Fibroblast of pulmonary artery (primary cell): Measurements from ENCODE around the gene RASGRF2.

Experiments
- DNase-seq: peaks from one replicate; pipeline ENCODE4 v3.0.0-alpha.2; 2010; ENCODE audit warnings: low read depth
- H3K4me3 ChIP-seq: replicated peaks from 2 replicates; pipeline ENCODE4 v1.5.1; 2011; ENCODE audit warnings: low read depth, mild to moderate bottlenecking, control low read depth, low read length, moderate library complexity
- TF ChIP-seq, protein P1 (sequence below): IDR thresholded peaks from 2 replicates; pipeline ENCODE4 v1.5.1; 2011; ENCODE audit warnings: mild to moderate bottlenecking, control low read depth, low read length, inconsistent platforms; ENCODE audit errors: missing control alignments

The RASGRF2 gene

DNA sequence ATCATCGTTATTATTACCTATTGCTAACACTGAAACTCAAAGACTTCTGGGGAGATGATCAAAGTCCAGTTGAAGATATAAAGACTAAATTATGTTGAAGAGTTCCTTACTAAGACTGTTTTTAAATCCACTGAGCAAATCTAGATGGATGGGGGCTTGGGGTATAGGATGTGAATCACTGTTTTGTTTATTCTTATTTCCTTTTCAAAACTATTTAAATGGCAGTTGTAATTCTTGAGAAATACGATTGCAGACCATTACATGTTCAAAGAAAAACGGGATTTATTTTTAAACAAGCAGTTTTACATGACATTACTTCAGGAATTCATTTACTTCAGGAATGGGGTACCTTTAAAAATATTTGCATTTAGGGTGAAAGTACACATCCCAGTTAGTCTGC lies 4.3 kb downstream of the RASGRF2 start:
- no peak for DNase-seq
- TF ChIP-seq, protein P1, sequence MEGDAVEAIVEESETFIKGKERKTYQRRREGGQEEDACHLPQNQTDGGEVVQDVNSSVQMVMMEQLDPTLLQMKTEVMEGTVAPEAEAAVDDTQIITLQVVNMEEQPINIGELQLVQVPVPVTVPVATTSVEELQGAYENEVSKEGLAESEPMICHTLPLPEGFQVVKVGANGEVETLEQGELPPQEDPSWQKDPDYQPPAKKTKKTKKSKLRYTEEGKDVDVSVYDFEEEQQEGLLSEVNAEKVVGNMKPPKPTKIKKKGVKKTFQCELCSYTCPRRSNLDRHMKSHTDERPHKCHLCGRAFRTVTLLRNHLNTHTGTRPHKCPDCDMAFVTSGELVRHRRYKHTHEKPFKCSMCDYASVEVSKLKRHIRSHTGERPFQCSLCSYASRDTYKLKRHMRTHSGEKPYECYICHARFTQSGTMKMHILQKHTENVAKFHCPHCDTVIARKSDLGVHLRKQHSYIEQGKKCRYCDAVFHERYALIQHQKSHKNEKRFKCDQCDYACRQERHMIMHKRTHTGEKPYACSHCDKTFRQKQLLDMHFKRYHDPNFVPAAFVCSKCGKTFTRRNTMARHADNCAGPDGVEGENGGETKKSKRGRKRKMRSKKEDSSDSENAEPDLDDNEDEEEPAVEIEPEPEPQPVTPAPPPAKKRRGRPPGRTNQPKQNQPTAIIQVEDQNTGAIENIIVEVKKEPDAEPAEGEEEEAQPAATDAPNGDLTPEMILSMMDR = no peak
- no peak overlapping the region for H3K4me3 ChIP-seq

DNA sequence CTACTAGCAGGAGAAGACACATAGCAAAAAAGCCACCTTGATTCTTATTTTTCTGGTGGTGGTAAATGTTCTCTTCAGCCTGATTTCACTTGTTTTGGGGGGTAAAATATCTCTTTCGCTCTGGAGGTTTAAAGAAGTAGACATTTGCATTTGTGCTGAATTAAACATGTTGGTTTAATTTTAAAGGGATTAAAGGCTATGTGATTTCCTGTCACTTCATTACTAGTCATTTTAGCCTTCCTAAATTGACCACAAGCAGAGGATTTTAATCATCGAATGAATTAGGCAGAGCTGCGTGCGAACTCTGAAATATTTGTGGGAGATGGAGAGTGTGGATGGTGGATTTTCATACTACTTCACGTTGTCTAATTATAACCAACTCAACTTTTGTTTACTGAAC lies 4.8 kb downstream of the RASGRF2 start:
- H3K4me3 ChIP-seq = no peak overlapping the region
- TF ChIP-seq, protein P1 = no peak
- no peak for DNase-seq

DNA sequence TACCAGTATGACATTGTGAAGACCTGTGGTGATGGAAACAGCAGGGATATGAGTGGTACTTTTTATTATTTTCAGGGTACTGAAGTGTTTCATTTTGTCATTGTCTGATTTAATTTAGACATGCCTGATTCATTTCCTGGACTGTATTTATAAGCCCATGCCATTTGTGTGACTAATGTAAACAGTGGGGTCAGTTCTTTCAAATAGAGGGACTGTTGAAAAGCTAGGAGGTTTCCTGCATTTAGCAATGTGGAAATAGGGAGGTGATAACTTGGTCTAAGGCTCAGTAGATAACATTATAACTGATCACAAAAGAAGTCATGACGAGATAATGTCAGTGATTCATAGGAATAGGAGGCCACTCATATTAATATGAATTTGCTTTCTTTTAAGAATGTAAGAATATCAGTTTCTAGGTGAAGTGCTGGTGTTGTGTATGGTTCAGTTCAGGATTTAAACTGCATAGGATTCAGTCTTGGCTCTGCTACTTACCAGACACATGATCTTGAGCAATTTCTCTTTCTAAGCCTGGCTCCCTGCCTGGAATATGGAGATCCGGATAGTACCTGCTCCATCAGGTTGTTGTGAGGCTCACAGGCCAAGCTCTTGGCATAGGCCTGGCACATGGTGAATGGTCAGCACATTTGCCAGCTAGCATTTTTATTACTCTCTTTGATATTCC lies 7.5 kb downstream of the RASGRF2 start:
- peak; percentile 91 for DNase-seq
- TF ChIP-seq, protein P1 = no peak
- H3K4me3 ChIP-seq = no peak overlapping the region

DNA sequence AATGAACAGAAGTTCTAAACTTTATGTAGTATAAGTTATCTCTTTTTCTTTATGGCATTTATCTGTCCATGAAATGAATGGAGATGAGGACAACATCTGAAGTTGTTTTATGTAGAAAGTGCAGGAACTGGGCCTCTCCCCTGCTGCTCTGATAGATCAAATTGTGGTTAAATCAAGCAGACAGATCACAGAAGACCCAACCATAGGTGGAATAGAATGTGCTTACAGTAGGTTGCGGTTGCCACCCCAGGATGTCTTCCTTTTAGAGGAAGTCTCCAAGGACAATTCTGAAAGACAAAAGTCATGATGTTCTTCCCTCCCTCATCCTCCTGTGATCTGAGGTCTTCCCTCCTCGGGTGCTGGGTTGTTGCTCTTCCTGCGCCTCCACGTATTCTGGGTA lies 12.9 kb downstream of the RASGRF2 start:
- no peak for DNase-seq
- TF ChIP-seq, protein P1 = no peak
- no peak overlapping the region for H3K4me3 ChIP-seq

DNA sequence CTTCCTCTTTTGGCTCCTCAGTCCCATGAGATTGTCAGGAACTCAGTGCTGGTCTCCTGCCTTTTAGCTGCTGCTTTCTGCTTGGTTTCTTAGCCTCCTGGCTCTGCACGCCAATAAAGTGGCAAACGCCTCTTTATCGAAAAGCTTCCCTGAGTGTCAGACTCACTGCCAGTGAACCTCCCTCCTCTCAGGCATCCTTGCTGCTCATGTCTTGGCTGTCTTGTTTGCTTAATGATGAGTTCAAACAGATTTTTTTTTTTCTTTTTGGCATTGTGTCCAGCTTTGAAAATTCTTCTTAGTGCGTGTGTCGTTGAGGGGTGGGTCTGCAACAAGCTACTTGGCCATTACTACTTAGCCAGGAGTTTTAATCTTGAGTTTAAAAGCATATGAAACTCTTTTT lies 14.9 kb downstream of the RASGRF2 start:
- no peak overlapping the region for H3K4me3 ChIP-seq
- TF ChIP-seq, protein P1 = no peak
- no peak for DNase-seq

DNA sequence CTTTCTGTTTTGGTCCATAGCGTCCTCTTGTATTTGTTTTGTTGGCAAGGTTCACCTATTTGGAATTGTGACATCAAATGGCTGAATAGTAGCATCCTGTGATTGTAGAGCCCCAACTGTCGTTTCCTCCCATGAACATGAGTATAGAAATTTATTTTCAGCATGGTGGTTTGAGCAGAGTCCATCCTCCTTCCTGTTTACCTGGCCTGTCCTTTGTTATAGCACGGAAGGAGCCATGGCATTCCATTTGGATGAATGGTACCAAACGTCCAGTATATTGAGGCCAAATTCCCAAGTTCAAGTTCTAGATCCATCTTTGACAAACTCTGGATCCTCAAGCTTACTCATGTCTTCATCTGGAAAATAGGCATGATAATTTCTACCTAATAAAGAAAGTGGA lies 16.8 kb downstream of the RASGRF2 start:
- DNase-seq = no peak
- TF ChIP-seq, protein P1 = no peak
- H3K4me3 ChIP-seq = no peak overlapping the region

DNA sequence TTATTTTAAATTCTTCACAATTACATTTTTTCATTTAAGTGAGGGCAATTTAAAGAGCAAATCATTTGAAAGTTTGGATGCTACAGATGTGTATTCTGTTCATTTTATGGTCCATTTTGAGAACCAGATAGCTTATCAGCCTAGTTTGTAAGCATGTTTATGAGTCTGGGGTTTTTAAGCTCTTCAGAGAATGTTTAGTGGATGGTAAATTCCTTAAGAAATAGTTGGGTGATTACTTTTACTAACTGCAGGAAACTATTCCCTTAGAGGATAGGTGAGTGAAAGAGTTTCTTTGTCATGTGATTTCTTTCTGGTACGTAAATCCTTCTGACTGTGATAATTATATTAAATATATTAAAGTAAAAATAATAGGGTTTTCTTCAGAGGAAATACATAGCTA lies 17.6 kb downstream of the RASGRF2 start:
- TF ChIP-seq, protein P1 = no peak
- no peak for DNase-seq
- H3K4me3 ChIP-seq = no peak overlapping the region
